ENCODE results near the gene RND2. TPM values are rescaled to one million over a fixed set of nuclear protein-coding genes. Genes with fewer than 3 reads are reported as not detected.

RND2 gene
- total and polyA plus RNA-seq, 2 of the 4 experiments (the other 2 are of a cell fraction): 1.1 to 1.9 TPM

DNA sequence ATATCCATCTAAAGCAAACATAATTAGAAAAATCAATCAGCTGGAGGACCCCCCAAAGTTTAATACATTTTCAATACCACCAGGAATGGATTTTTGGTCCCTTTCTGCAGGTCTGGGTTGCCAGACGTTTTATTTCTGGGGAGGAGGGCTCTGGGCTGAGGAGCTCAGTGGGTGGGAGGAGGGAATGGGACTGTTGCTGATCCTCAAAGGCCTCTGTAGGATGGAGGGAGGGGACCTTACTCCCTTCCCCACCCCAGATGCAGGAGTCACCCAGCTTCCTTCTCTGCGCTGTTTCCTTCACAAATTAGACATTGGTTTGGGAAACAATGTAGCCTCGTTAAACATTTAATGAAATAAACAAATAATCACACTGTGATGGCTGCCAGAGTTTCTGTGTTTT is 6.6 kb downstream of the RND2 start:
- Histone ChIP-seq H2BK120ac (ENCODE audit: low read depth, low read length) (no peak overlapping the region), H4K20me1 (ENCODE audit: insufficient read depth, low read length) (no peaks in the 10 kb centered on the region), H3K27me3 (ENCODE audit: control insufficient read depth, insufficient read depth, low read length) (no peaks in the 10 kb centered on the region), H4K91ac (ENCODE audit: insufficient read depth, low read depth, low read length) (no peak overlapping the region), H3K9me3 (ENCODE audit: control insufficient read depth, insufficient read depth, low read length) (no peaks in the 10 kb centered on the region), H2AK5ac (ENCODE audit: low read depth, low read length) (no peak overlapping the region), H3K14ac (replicated peaks; ENCODE audit: low read depth, low read length) (no peak overlapping the region), H3K4ac (ENCODE audit: low read depth, low read length) (no peak overlapping the region), H4K5ac (ENCODE audit: low read depth, low read length) (no peak overlapping the region), H3K36me3 (ENCODE audit: control insufficient read depth, insufficient read depth, low read length) (no peaks in the 10 kb centered on the region), H3K79me1 (ENCODE audit: low read depth in 1 of 2, low read length in 2 of 2) (no peaks in the 10 kb centered on the region), H3K9me1 (ENCODE audit: insufficient read depth, low read length) (no peaks in the 10 kb centered on the region; the same call in 1 of the 2 replicates), H3K4me1 (ENCODE audit: control insufficient read depth, insufficient read depth, low read length) (peaks cover 6% of the 10 kb centered on the region; the same call in 1 of the 2 replicates), H3K9ac (ENCODE audit: low read depth, low read length) (no peak overlapping the region), H2BK20ac (ENCODE audit: low read depth, low read length) (no peak overlapping the region), H3K27ac (ENCODE audit: insufficient read depth, low read length) (no peak overlapping the region), H2BK5ac (ENCODE audit: low read depth, low read length, poor library complexity, severe bottlenecking) (no peak overlapping the region), H3K56ac (ENCODE audit: extremely low read depth, insufficient read depth, low read length) (no peak overlapping the region), H2BK15ac (ENCODE audit: low read depth, low read length) (no peak overlapping the region), H2AFZ (replicated peaks; ENCODE audit: low read length, poor library complexity) (no peak overlapping the region), H3K4me2 (ENCODE audit: low read depth, low read length) (no peak overlapping the region), H4K8ac (ENCODE audit: low read depth in 2 of 2, low read length in 2 of 2) (no peak overlapping the region), H2AK9ac (replicated peaks; ENCODE audit: low read depth, low read length, poor library complexity) (no peak overlapping the region), H3K18ac (ENCODE audit: low read depth, low read length) (no peak overlapping the region), H3K23ac (ENCODE audit: low read depth, low read length) (no peak overlapping the region), H3K4me3 (ENCODE audit: insufficient read depth, low read depth, low read length) (no peak overlapping the region)
- dilution Hi-C loops (cut with HindIII; ENCODE audit: low sequenced_read_pairs, unreplicated experiment) (no loop called here), in situ Hi-C loops (cut with MboI; ENCODE audit: low sequenced_read_pairs) (no loop called here), intact Hi-C loops (cut with micrococcal nuclease) (no loop called here)
- ATAC-seq (ENCODE audit: low read depth) (no peak), DNase-seq (no peak)
- no TSS peak for BruUV-seq (replicated peaks)
- no CpG with 5 or more reads among the region's 3 CpGs for WGBS, 2 experiments (ENCODE audit: extremely low coverage in 2 of 2, insufficient read length in 1 of 2)
- POLR2A ChIA-PET (ENCODE audit: unreplicated experiment): interaction anchor here (0.5 kb wide), 1 partner anchor 67 kb away, joined by 3 read pairs; no protein-coding TSS in a partner anchor
- CTCF ChIA-PET: no interaction called here
- TF ChIP-seq ELK1 (IDR thresholded peaks at IDR 0.05; ENCODE audit: borderline replicate concordance, low read depth, low read length): no peak
- no peak for TF ChIP-seq MXI1 (IDR thresholded peaks at IDR 0.05; ENCODE audit: borderline replicate concordance, low read depth, low read length)
- no peak for TF ChIP-seq SMC3 (IDR thresholded peaks at IDR 0.05; ENCODE audit: low read depth, low read length)
- no peak for TF ChIP-seq MAZ (IDR thresholded peaks at IDR 0.05; ENCODE audit: borderline replicate concordance, low read depth, low read length)
- no peak for TF ChIP-seq POLR2A (IDR thresholded peaks at IDR 0.05; ENCODE audit: low read depth, low read length)
- TF ChIP-seq CEBPB (IDR thresholded peaks at IDR 0.05; ENCODE audit: low read depth, low read length): no peak
- TF ChIP-seq CTCF (conservative IDR thresholded peaks at IDR 0.05; ENCODE audit: low read depth, low read length): no peak

All from IMR-90 (cell line).